HG03159 (cell line): ENCODE results near the gene AUH.

Experiments
- ATAC-seq: cut with Tn5 transposase; IDR thresholded peaks from one replicate; pipeline ENCODE4 v1.9.1; 2021; ENCODE audit warnings: mild to moderate bottlenecking, moderate library complexity; ENCODE audit not compliant: unreplicated experiment

Gene AUH

GRCh38 chr9:91253488-91253887, 108.2 kb downstream of the AUH start:
- ATAC-seq = no peak

- ATAC-seq = no peak
Observed at GRCh38 chr9:91248707-91249106, 113.0 kb downstream of the AUH start.

- ATAC-seq = no peak
Observed at GRCh38 chr9:91247278-91247677, 114.4 kb downstream of the AUH start.

DNA sequence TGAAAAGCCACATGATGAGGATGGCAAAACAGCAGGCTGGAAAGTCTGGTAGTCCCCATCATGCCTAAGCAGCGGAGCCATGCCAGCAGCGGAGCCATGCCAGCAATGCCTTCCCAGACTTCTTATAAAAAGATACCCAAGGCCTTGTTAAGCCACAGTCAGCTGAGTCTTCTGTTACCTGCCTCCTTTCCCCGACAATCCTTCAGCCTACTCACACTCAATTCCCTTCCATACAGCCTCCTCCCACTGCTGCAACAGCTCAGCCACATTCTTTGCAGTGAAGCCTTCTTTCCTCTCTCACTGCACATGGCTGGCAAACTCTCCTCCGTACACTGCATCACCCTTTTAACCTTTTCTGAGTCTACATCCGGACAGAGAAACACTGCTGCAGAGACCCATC, 114.9 kb downstream of the AUH start:
- ATAC-seq = no peak

- no peak for ATAC-seq
Observed at GRCh38 chr9:91245431-91246313, 116.0 kb downstream of the AUH start.

DNA sequence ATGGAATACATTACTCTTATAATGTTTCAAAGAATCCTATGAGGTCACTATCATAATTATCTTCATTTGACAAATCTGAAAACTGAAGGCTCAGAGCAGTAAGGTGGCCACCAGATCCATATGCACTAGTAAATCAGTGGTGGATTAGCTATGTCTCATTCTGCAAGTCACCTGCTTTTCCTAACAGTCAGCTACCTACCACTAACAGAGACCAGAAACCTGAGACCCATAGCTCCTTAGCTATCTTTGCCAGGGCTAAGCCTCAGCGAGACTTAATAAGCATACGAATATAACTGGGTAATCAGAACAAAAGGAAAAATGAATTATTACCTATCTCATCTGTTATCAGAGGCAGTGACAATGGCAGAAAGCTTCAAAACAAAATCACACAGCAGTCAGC, 118.7 kb downstream of the AUH start:
- ATAC-seq = no peak

- ATAC-seq = no peak
Observed at GRCh38 chr9:91241909-91242308, 119.8 kb downstream of the AUH start.

GRCh38 chr9:91240596-91241165, 121.0 kb downstream of the AUH start:
- no peak for ATAC-seq

GRCh38 chr9:91239367-91240111, 122.2 kb downstream of the AUH start:
- ATAC-seq = no peak

- no peak for ATAC-seq
Observed at GRCh38 chr9:91234523-91234922, 127.2 kb downstream of the AUH start.

- no peak for ATAC-seq
Observed at GRCh38 chr9:91231619-91232018, 130.1 kb downstream of the AUH start.

GRCh38 chr9:91223000-91223399, 138.7 kb downstream of the AUH start:
- no peak for ATAC-seq

- ATAC-seq = no peak
Observed at GRCh38 chr9:91222457-91222856, 139.3 kb downstream of the AUH start.

GRCh38 chr9:91221332-91221731, 140.4 kb downstream of the AUH start:
- no peak for ATAC-seq

- ATAC-seq = no peak
Observed at GRCh38 chr9:91220491-91221135, 141.1 kb downstream of the AUH start.

GRCh38 chr9:91220021-91220420, 141.7 kb downstream of the AUH start:
- no peak for ATAC-seq

DNA sequence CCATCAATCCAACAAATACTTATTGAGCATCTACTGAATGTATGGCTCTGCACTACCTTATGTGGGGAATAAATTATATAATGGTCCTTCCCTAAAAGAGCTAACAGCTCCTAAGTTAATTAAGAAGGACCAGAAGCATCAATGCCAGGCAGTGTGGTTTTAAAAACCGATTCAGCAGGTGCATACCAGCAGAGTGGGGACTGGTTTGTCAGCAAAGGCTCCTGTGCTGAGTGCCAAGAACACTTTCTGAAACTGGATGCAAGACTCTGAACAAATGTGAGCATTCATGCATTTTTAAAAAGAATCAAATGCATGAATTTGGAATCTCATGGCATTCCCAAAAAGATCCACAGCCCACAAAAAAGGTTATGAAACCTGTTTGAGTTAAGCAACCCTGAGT, 142.2 kb downstream of the AUH start:
- ATAC-seq = no peak

- ATAC-seq = no peak
Observed at GRCh38 chr9:91217388-91217787, 144.3 kb downstream of the AUH start.

GRCh38 chr9:91214867-91215266, 146.9 kb downstream of the AUH start:
- no peak for ATAC-seq

- no peak for ATAC-seq
Observed at GRCh38 chr9:91214086-91214485, 147.6 kb downstream of the AUH start.

GRCh38 chr9:91212596-91213243, 149.0 kb downstream of the AUH start:
- ATAC-seq = no peak
